Hippocampal formation (tissue), 2 donors: ENCODE results near the gene DNAH3.
"Not testable (repeated sequence)": the region's sequence is repeated elsewhere in the genome, so short reads cannot be mapped to it uniquely, and the experiment has no call there.

Experiments used
- DNase-seq, 2 donors: peaks; one replicate each; lab custom pipeline; 2025; lab: John Stamatoyannopoulos, UW

DNAH3 gene, protein sequence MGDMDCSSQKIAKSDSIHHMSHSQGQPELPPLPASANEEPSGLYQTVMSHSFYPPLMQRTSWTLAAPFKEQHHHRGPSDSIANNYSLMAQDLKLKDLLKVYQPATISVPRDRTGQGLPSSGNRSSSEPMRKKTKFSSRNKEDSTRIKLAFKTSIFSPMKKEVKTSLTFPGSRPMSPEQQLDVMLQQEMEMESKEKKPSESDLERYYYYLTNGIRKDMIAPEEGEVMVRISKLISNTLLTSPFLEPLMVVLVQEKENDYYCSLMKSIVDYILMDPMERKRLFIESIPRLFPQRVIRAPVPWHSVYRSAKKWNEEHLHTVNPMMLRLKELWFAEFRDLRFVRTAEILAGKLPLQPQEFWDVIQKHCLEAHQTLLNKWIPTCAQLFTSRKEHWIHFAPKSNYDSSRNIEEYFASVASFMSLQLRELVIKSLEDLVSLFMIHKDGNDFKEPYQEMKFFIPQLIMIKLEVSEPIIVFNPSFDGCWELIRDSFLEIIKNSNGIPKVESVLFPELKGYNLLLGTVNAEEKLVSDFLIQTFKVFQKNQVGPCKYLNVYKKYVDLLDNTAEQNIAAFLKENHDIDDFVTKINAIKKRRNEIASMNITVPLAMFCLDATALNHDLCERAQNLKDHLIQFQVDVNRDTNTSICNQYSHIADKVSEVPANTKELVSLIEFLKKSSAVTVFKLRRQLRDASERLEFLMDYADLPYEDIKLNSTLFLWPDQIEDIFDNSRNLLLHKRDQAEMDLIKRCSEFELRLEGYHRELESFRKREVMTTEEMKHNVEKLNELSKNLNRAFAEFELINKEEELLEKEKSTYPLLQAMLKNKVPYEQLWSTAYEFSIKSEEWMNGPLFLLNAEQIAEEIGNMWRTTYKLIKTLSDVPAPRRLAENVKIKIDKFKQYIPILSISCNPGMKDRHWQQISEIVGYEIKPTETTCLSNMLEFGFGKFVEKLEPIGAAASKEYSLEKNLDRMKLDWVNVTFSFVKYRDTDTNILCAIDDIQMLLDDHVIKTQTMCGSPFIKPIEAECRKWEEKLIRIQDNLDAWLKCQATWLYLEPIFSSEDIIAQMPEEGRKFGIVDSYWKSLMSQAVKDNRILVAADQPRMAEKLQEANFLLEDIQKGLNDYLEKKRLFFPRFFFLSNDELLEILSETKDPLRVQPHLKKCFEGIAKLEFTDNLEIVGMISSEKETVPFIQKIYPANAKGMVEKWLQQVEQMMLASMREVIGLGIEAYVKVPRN (N-terminal part only)

DNA sequence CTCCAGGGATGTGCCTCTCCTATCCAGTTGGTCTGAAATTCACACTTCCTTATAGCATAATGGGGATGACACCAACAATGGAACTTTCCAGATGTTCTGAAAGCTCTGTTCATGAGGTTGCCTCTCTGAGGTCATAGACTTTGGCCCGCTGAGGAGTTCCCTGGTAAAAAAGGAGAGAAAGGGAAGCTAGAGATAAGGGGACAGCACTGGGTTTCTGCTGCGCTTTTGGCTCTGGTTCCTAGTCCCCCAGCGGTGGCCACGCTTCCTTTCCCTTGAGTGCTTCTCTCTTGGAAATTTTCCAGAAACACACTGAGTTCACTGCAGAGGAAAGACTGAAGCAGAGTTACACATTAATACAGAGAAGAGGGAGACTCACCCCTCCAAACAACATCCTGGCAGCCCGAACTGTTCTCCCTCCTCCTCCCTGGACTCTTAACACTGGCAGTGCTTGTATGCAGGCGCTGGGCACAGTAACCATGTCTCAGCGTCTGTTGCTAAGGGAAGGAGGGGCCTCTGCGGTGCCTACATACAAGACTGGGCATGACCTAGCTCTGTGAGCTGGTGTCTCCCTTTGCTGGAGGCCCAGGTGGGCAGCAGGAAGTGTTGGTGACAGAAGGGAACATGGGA, at the start of gene DNAH3:
Gene DNAH3 (minus strand): TSS at position 472 of the 627 bp plus-strand sequence. CDS start 527 bp downstream, outside the sequence.
- DNase-seq, result no peak

DNA sequence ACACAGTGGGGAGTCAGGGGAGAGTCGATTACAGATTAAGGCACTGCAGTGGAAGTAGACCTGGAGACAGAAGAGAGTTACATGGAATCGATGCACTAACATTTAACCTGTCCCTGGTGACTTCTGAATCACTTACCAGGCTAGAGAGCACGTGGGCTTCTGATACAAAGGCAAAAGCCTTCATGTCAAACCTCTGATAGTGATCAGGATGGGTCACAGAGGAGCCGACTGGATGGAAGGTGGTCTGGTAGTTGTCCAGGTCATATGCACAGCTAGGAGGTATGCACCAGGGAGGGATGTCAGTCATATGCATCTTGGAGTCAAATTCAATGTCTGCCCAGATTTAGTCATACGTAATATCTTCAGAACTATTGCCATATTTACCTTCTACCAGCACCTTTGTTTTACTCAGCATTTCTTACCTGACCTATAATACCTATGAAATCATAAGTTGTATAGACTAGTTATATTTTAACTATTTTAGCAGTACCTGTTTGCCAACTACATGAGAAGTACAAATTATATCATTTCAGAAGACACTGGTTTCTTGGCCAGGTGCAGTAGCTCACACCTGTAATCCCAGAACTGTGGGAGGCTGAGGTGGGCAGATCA, 49.1 kb upstream of the DNAH3 start:
- DNase-seq, result no peak

GRCh38 chr16:21197621-21198020, 47.0 kb upstream of the DNAH3 start:
- no peak for DNase-seq

DNA sequence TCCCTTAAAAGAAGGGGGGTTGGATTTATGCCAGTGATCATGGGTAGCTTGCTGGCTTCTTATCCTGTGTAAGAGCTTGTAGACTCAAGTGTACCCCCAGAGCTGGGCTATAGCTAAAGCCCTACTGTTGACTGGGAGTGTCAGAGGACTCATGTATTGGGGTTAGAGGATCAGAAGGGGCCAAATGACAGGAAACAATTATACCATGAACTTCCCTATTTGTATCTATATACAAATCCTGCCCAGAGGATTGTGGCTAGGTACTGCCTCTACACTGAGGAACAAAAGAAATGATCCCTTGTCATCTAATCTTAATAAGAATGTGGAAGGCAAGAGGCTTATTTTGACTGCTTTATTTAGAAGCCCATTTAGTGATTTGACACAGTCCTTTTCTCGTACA, 46.5 kb upstream of the DNAH3 start:
- no peak for DNase-seq

- DNase-seq, result not testable (repeated sequence)
These were observed 44.7 kb upstream of the DNAH3 start for GRCh38 chr16:21195330-21195729.

DNA sequence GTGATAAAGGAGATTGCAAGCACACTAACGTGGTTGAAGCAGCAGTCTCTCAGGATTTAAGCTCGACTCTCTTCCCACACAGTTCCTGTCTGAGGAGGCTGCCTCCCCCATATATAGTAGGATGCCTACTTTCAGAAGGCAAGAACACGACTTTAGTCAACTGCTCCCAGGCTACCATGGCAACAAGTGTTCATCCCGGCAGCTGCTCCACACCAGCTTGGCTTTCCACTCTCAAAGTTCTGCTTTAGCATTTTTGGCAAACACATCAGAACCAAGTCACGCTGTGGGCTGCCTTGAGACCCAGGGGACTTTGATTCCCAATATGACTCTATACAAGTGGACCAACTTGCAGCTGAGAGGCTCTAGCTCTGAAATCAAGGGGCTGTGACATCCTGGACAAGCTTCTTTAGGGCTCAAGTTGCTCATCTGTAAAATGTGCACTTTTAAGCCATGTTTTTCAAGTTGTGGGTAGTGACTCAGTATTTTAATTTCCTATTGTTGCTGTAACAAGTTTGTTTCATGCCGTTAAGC, 44.2 kb upstream of the DNAH3 start:
- DNase-seq, result no peak

DNA sequence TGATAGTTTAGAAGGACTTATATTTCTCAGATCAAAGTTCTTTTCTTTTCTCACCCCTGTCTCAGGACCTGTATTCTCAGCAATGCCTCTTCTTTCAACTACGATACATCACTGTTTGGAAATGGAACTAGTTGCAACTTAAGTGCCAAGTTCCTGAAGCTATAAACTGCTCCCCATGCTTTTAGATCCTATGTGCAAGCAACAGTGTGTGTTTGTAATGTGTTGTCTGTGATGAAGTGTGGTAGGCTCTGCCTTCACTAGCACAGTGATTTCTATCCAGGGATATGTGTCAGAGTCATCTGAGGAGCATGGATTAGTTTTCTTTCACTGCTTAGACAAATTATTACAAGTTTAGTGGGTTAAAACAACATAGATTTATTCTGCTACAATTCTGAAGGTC, 42.3 kb upstream of the DNAH3 start:
- DNase-seq, result no peak

- DNase-seq, result no peak
These were observed 40.0 kb upstream of the DNAH3 start for GRCh38 chr16:21190599-21190998.

DNA sequence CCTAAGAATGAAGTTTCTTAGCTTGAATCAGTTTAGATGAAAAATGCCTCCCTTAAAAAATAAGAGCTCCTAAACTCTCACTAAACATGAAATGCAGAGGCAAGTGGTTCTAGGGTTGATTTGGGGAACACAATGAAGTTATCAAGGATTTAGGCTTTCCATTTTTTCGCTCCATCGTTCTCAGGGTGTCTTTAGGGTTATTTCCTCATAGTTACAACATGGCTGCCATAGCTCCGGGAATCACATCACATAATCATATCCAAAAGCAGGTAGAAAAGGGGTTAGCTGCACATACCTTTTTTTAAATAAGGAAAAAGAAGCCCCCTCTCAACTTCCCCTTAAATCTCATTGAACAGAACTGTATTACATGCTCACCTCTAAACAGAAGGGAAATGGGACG, 39.4 kb upstream of the DNAH3 start:
- DNase-seq, result no peak

DNA sequence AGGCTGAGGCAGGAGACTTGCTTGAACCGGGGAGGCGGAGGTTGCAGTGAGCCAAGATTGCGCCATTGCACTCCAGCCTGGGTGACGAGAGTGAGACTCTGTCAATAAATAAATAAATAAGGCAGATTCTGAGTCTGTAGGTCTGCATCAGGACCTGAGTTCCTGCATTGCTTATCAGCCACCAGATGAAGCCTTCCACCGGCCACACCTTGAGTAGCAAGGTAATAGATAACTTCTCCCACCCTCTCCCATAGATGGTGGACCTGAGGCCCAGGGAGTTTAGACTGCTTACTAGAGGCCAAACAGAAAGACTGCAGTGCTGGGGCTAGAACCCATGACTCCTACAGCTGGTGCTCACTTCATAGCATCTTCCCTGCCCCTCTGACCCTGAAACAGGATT, 38.7 kb upstream of the DNAH3 start:
- no peak for DNase-seq

GRCh38 chr16:21186326-21186691, 35.7 kb upstream of the DNAH3 start:
- DNase-seq, result no peak

- no peak for DNase-seq
These were observed 35.1 kb upstream of the DNAH3 start for GRCh38 chr16:21185659-21186325.

DNA sequence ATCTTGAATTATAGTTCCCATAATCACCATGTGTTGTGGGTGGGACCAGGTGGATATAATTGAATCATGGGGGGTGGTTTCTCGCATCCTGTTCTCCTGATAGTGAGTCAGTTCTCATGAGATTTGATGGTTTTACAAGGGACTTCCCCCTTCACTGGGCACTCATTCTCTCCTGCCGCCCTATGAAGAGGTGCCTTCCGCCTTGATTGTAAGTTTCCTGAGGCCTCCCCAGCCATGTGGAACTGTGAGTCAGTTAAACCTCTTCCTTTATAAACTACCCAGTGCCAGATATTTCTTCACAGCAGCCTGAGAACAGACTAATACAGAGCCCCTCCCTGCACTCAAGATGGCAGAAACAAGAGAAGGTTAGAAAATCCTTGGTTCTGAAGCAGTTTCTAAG, 34.2 kb upstream of the DNAH3 start:
- DNase-seq, result no peak

- no peak for DNase-seq
These were observed 33.3 kb upstream of the DNAH3 start for GRCh38 chr16:21183995-21184394.

DNA sequence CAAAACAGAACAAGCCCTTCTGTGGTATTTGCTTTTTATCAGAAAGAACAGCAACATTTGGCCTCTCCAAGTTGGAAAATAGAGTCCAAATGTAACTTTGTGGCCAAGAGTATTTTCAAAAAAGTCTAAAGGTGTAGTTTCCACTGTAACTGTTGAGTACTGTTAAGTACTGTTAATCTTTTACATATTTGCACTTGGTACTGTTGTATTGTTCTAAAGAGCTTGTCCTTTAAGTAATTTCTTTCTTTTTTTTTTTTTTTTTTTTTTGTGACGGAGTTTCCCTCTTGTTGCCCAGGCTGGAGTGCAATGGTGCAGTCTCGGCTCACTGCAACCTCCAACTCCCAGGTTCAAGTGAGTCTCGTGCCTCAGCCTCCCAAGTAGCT, 29.3 kb upstream of the DNAH3 start:
- DNase-seq, result no peak

- DNase-seq, result no peak
These were observed 28.7 kb upstream of the DNAH3 start for GRCh38 chr16:21179126-21179982.

- no peak for DNase-seq
These were observed 24.8 kb upstream of the DNAH3 start for GRCh38 chr16:21175397-21175796.

GRCh38 chr16:21172650-21173049, 22.0 kb upstream of the DNAH3 start:
- no peak for DNase-seq

DNA sequence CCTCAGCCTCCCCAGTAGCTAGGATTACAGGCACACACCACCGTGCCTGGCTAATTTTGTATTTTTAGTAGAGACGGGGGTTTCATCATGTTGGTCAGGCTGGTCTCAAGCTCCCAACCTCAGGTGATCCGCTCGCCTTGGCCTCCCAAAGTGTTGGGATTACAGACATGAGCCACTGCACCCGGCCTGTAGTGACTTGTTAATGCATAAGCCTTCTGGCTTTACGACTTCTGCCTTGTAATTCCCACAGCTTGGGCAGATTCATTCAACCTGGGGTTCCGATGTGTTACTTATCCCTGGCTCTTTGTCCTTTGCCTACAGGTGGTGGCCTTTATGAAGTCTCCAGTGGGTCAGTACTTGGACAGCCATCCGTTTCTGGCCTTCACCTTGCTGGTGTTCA, 19.5 kb upstream of the DNAH3 start:
- DNase-seq, result not testable (repeated sequence)
